Fibroblast of lung (primary cell): ENCODE data around the gene CSRNP3.

Experiments used
- EZH2 ChIP-seq: IDR thresholded peaks from 2 replicates; pipeline ENCODE4 v1.5.1; 2012; ENCODE audit warnings: low read length, control low read depth, mild to moderate bottlenecking; ENCODE audit errors: missing control alignments
- TF ChIP-seq, protein P1 (sequence below), 2 donors: IDR thresholded peaks in 1 of 2; conservative IDR thresholded peaks in 1 of 2; 1 replicate in 1 of 2; 2 replicates in 1 of 2; pipeline ENCODE4 v1.5.1; 2011 to 2012; ENCODE audit warnings: low read length in 2 of 2, control low read depth in 1 of 2, inconsistent platforms in 1 of 2, low read depth in 1 of 2, mild to moderate bottlenecking in 1 of 2

DNA sequence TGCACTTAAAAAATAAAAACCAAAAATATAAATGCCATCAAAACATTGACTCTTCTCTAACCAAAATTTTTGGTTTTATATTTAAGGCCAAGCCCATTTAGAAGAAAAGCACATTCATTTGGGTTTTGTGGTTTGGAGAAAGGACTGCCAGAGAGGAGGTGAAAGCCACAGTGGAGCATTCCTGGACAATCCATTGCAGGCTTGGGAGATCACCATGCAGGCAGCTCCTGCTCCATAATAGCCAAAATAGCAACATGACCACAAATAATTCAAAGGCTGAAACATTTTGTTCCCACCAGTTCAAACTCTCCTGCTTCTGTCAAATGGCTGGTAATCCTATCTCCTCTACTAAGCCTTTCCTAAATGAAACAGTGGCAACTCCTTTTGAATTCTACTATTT, 251.0 kb downstream of the CSRNP3 start:
- TF ChIP-seq EZH2 = no peak
- TF ChIP-seq, protein P1, sequence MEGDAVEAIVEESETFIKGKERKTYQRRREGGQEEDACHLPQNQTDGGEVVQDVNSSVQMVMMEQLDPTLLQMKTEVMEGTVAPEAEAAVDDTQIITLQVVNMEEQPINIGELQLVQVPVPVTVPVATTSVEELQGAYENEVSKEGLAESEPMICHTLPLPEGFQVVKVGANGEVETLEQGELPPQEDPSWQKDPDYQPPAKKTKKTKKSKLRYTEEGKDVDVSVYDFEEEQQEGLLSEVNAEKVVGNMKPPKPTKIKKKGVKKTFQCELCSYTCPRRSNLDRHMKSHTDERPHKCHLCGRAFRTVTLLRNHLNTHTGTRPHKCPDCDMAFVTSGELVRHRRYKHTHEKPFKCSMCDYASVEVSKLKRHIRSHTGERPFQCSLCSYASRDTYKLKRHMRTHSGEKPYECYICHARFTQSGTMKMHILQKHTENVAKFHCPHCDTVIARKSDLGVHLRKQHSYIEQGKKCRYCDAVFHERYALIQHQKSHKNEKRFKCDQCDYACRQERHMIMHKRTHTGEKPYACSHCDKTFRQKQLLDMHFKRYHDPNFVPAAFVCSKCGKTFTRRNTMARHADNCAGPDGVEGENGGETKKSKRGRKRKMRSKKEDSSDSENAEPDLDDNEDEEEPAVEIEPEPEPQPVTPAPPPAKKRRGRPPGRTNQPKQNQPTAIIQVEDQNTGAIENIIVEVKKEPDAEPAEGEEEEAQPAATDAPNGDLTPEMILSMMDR (conservative IDR thresholded peaks at IDR 0.05 in 1 of 2, IDR thresholded peaks at IDR 0.05 in 1 of 2; ENCODE audit: low read depth in 1 of 2, low read length in 2 of 2) = no peak
